Ramos (cell line): ENCODE measurements around the gene SEPTIN5.

Experiments used
- in situ Hi-C: fragments of 300-500 bp; cut with MboI; formaldehyde crosslinking; loops from one replicate; pipeline ENCODE4 v1.14.3; 2022; ENCODE audit warnings: low sequenced_read_pairs; ENCODE audit not compliant: unreplicated experiment

The SEPTIN5 gene

GRCh38 chr22:19703869-19704268 lies 10.4 kb upstream of the SEPTIN5 start:
- in situ Hi-C loops: no loop called here

GRCh38 chr22:19704355-19705015 lies 9.8 kb upstream of the SEPTIN5 start:
- in situ Hi-C loops: no loop called here

- in situ Hi-C loops: no loop called here
Measured at GRCh38 chr22:19705181-19705934, 8.9 kb upstream of the SEPTIN5 start.

GRCh38 chr22:19706661-19707151 lies 7.6 kb upstream of the SEPTIN5 start:
- in situ Hi-C loops: no loop called here

- in situ Hi-C loops: no loop called here
Measured at GRCh38 chr22:19707347-19708290, 6.7 kb upstream of the SEPTIN5 start.

- in situ Hi-C loops: no loop called here
Measured at GRCh38 chr22:19708321-19709011, 5.8 kb upstream of the SEPTIN5 start.

GRCh38 chr22:19709063-19709769 lies 5.1 kb upstream of the SEPTIN5 start:
- in situ Hi-C loops: no loop called here

GRCh38 chr22:19710020-19710768 lies 4.1 kb upstream of the SEPTIN5 start:
- in situ Hi-C loops: no loop called here

GRCh38 chr22:19710769-19711106 lies 3.6 kb upstream of the SEPTIN5 start:
- in situ Hi-C loops: no loop called here

- in situ Hi-C loops: no loop called here
Measured at GRCh38 chr22:19713245-19713644, 1.1 kb upstream of the SEPTIN5 start.

GRCh38 chr22:19713650-19714311 lies 522 bp upstream of the SEPTIN5 start:
- in situ Hi-C loops: no loop called here

GRCh38 chr22:19715188-19715930 lies 1.1 kb downstream of the SEPTIN5 start:
- in situ Hi-C loops: no loop called here

- in situ Hi-C loops: no loop called here
Measured at GRCh38 chr22:19716041-19716828, 1.9 kb downstream of the SEPTIN5 start.

GRCh38 chr22:19716829-19717105 lies 2.5 kb downstream of the SEPTIN5 start:
- in situ Hi-C loops: no loop called here

- in situ Hi-C loops: no loop called here
Measured at GRCh38 chr22:19717181-19717580, 2.9 kb downstream of the SEPTIN5 start.

GRCh38 chr22:19717691-19718455 lies 3.6 kb downstream of the SEPTIN5 start:
- in situ Hi-C loops: no loop called here
